KG1 (cell line): ENCODE measurements around the gene MRPL53.
A peak's percentile ranks its signal among the peaks of the same experiment; 100 is the strongest.
"Not testable (repeated sequence)": the region's sequence is repeated elsewhere in the genome, so short reads cannot be mapped to it uniquely, and the experiment has no call there.

Experiments
- DNase-seq: peaks from one replicate; lab custom pipeline; 2025; lab: John Stamatoyannopoulos, UW

MRPL53 gene

DNA sequence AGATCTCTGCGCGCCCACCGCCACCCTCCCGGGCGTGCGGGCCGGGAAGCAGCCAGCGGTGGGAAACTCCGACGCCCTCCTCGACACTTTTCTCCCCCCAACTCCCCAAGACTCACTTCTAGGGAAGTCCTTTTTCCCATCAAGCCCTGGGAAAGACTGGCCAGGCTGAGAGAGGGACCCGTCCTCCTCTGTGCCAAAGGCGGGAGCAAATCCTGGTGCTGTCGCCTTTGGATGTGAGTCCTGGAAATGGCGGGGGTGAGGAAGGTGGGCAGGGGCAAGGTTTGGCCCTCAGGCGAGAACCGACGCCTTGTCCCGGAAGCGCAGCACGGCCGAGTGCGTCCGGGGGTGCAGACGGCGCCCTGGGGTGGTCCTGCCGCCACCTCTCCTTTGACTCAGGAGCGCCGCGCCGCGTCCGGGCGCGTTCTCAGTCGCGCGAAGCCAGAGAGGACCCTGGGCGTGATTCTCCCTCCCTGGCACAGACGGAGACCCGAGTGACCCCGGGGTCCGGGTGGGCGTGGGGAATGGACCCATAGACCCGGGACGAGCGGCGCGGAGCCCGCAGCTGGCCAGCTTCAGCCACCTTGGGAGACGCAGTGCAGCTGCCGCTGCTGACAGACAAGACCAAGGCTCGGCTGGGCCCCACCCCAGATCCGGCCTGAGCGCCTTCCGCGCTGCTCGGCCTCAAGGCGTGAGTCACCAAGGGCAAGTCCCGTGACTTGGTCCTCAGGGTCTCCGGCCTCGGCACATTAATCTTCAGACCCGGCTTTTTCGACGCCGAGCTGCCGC lies 30.4 kb upstream of the MRPL53 start:
- DNase-seq: no peak

DNA sequence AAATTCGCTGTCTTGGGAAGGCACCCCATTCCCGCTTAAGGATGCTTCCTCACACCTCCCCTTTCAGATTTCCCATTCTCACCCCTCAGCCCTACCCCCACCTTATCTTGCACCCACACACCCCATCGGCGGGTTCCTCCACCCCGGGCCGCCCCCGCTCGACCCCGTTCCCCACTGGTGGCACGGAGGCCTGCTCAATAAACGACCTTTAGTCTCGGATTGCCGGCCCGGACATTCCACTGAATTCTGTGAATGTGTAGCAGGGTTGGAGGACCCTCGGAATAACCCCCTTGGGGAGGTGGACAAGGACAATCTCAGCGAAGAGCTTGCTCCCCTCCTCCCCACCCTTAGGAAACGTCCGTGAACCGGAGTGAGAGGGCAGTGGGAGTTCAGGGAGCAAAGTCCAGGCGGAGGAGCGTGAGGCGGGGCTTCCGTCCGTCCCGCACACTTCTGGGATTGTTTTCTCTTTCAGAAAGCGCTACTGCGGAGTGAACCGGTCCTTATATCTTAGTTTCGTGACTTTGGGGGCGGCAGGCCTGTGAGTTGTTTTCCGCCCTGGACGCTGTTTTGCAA lies 29.8 kb upstream of the MRPL53 start:
- no peak for DNase-seq

DNA sequence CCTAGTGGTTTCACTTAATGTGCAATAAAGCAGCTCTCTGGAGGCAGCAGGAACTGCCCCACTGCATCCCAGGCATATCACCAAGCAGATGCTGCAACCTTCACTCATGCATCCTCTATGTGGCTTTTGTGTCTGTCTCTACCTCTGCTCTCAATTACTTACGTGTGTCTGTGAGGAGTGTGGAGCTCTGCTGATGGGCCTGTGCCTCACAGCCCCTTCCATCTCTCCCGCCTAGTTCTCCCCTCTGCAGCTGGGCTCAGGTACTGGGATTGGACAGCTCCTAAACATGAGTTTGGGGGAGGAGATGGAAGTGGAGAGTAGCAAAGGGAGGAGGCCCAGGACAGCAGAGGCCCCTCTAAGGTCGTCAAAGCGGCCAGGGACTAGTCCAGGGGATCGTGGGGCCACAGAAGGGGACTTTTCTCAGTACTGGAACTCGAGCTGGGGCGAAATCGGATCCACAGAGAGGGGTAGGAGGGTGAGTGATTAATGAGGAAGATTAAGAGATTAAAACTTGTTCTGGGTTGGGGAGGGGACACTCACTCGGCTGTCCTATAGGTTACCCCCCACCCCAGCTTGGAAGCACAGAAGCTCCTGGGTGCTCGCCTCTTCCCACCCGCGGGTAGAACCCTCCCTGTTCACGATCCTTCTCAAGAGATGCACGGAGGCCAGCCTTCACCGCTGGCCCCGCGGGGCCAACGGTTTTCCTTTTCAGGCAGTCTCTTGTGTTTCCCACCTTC lies 29.0 kb upstream of the MRPL53 start:
- no peak for DNase-seq

DNA sequence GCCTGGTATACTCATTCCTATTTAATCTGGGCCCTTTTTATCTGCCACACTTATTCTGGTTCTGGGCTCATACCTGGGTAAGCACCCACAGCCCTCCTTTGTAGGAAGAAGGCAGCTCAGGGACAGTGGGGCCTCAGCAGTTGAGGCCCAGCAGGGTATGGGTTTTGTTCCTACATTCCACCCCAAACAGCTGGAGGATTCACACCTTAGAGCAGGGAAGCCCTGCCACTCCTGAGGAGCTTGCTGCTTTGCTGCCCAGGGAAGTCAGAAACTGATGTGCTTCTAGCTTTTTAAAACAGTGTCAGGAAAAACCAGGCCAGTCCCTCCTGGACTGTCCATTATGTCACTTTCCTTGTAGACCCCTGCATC lies 28.1 kb upstream of the MRPL53 start:
- DNase-seq: no peak

DNA sequence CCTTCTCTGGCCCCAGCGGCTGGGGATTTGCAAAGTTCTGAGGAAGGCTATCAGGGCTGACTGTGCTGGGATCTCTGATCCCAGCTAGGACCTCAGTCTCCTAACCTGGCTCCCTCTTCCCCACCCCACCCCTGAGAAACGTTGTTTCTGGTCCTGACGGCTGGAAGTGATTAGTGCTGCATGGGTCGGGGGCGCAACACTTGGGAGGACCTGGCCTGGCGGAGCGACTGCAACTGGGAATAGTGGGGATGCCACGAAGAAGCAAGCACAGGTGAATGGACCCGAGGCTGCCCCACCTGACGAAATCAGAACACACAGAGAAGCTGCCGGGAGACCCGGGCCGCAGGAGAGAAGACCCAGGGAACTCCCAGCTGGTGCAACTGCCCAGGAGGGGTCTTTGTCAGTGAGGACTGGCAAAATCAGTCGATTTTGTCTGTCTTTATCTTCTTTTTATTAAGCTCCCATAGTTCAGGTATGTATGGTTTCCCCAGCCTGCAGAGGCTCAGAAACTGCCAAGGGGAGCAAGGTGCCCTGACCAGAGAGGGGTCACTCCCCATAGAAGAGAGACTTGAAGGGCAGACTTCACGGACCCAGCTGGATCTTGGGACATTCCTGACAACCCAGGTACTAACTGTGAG lies 27.6 kb upstream of the MRPL53 start:
- no peak for DNase-seq

DNA sequence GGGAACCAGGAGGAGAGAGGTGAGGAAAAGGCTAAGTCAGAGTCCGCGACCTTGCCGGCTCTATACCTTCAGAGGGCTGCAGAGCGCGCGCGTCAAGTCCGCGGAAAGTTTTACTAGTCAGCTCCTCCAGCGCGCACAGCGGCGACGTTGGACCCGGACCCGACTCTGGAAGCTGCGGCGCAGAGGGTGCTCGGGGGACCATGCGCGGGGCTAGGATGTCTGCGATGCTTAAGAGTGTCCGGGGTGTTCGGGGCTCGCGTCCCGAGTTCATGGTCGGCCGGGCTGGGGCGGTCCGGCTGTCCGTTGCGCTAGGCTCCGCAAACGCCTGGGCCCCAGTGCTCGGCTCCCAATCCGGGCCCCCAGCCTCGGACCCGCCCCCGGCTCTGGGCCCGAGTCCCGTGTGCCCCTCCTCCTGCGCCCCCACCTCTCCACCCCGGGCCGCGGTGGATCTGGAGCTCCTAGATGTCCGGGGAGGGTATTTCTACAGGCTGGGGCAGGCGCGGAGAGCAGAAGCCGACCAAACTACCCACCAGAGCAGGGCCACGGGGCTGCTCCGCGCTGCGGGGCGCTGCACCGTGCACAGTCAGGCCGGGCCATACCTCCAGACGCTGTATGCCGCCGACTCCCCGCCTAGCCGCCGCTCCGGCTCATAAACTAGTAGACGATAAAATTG lies 26.9 kb upstream of the MRPL53 start, which contains the start of gene LBX2:
Gene LBX2, minus strand, starts transcription at position 337 of the 673 bp plus-strand sequence. Its CDS starts 66 bp downstream, at position 271.
- peak; percentile 24 for DNase-seq

DNA sequence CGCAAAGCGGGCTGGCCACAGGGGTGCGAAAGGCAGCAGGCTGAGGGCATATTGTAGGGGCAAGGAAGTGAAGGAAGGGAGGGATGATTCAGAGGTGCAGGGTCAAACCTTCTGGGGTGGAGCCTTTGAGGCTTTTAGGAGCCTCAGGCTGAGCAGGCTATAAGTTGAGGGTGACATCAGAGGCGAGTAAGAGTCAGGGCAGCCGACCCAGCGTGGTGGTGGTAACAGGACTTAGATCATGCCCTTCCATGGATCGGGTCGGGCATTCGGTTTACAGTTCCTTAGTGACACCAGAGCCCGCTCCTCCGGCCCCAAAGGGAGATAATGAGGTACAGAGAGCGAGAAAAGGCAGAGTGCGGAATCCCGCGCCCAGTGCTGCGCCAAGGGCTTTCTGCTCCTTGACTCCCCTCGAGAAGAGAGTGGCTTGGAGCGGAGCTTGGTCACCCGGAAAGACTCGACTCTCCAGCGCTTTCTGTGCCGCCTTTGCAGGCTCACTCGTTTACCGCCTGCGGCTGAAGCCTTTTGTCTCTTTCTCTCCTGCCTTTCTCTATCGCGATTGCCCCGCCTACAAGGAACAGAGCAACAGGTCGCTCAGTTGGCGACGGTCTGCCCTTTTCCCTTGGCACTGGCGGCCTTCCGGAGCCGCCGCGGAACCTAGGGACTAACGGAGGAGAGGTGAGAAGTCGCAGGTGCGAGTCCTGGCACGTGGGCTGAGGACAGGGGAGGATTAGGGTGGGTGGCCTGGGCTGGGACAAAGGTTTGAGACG lies 26.2 kb upstream of the MRPL53 start:
- no peak for DNase-seq

DNA sequence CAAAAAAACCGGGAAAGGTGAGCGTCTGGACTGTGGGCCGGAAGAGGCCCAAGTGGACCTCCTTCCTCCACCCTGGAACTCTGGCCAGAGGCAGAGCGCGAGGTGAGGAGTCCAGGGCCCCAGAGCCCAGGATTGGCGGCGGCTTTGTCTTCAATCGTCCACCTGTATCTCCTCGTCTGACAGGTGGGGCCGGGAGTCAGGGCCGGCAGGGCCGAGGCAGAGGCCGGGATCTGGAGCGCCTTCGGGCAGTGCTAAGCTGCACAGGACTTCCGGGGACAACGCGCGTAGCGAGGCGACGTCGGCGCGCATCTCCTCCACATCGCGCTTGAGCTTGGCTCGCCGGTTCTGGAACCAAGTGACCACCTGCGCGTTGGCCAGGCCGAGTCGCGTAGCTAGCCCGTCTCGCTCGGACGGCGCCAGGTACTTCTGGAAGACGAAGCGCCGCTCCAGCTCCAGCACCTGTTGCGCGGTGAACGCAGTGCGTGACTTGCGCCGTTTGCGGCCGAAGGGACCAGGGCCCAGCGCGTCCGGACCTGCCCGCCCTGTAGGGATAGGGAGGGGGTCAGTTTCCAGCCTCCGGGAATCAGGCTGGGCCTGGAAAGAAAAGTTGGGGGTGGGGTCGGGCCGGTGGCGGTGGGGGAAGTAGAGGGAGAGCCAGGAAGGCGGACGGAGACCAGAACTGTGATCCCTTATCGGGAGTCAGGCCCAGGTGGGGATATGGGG lies 25.5 kb upstream of the MRPL53 start:
- DNase-seq: no peak

DNA sequence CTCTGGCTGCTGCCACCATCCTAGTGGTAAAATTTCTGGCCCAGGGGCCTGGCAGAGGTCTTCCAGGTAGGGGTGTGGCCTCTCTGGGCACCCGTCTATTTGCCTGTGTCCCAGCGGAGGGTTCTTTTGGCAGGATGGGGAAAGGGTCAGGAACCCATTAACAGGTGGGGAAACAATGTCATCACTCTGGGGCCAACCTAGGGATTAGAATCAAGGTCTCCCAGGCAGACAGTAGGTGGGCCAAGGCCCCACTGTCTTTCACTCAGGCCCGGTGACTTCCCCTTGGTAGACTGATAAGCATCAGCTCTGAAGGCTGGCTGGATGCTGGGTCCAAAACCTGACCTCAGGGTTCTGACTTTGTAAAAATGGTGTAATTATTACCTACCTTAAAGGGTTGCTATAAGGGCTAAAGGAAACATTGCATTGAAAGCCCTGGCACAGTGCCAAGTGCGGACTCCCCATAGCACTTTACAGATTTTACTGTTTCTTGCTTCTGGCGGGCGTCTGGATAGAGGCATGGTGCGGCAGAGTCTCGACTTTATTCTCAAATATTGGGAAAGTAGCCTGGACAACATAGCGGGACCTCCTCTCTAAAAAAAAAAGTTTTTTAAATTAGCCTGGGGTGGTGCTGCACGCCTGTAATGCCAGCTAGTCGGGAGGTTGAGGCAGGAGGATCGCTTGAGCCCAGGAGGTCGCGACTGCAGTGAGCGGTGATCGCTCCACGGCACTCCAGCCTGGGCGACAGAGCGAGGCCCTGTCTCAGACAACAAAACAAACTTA lies 24.7 kb upstream of the MRPL53 start:
- no peak for DNase-seq

DNA sequence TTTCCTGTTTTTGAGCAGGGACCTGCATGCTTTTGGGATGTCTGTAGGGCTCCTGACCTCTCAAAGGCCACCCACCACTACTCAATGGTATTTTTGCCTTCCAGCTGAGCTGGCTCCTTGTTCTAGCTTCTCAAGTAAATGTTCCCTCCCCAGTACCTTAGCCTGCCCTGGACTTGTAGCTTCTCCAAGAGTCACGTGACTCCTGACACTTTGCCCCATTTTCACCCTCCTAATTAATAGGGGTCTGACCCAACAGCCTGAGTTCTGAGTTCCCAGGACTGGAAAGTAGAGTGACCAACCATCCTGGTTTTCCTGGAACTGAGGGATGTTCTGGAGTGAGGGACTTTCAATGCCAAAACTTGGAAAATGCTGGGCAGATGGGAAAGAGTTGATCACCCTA lies 23.0 kb upstream of the MRPL53 start:
- DNase-seq: no peak

DNA sequence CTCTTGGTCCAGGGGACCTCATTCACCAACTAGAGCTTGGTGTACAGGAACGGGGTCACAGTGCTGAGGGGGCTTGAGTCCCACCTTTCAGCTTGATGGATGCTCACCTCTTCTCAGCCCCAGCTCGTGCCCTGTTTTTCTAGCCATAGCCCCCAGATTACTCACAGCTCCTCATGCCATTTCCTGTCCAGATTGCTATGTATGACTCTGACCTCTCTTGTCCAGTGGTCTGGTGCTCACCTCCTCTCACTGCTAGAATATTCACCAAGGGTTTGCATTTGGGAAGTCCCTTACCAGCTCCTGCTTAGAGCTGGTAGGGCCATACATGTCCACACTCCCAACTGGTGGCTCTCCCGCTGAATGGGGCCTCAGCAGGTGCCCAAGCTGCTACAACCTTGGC lies 21.1 kb upstream of the MRPL53 start:
- DNase-seq: no peak

DNA sequence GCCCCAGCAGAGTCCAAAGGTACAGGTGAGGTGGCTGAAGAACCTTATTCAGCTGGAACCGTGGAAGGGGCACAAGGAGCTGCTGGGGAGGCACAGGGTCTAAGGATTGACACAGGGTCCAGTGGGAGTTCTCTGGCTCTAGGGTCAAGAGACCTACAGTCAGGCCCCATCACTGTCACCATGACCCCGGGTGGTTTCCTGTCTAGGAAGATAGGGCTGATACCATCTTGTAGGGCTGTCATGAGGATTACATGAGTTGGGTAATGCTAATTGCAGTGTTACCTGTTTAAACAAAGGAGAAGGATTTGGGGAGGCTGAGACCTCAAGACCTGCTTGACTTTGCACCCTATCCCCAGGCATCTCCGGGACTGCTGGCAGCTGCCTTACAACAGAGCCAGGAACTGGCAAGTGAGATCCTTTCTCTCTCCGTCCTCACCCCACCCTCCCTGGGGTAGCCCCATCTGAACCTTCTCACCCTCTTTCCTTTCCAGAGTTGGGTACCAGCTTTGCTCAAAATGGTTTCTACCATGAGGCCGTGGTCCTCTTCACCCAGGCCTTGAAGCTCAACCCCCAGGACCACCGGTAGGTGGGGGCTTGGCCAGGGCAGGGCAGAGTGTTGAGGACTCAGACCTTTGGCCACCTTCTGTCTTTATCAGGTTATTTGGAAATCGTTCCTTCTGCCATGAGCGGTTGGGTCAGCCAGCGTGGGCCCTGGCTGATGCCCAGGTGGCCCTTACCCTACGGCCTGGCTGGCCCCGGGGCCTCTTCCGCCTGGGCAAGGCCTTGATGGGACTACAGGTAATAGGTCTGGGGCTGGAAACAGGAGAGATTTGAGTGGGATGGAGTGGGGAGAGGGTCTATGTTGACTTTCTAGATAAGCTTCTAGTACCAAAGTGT lies 19.4 kb upstream of the MRPL53 start:
- no peak for DNase-seq

DNA sequence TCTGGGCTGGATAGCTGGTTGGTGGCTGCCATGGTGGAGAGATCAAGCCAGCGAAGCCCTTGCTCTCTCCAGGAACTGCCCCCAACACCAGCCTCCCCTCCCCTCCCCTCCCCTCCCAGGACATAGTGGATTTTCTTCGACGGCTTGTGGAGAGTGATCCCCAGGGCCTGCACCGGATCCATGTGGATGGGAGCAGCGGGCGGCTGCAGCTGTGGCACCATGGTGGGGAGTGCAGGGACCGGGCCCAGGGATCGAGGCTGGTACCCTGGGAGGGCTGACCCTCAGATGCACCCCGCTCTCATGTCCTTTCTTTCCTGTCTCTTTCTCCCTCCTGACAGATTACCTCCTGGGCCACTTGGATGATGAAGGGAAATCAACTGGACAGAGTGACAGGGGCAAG lies 17.4 kb upstream of the MRPL53 start:
- DNase-seq: no peak

DNA sequence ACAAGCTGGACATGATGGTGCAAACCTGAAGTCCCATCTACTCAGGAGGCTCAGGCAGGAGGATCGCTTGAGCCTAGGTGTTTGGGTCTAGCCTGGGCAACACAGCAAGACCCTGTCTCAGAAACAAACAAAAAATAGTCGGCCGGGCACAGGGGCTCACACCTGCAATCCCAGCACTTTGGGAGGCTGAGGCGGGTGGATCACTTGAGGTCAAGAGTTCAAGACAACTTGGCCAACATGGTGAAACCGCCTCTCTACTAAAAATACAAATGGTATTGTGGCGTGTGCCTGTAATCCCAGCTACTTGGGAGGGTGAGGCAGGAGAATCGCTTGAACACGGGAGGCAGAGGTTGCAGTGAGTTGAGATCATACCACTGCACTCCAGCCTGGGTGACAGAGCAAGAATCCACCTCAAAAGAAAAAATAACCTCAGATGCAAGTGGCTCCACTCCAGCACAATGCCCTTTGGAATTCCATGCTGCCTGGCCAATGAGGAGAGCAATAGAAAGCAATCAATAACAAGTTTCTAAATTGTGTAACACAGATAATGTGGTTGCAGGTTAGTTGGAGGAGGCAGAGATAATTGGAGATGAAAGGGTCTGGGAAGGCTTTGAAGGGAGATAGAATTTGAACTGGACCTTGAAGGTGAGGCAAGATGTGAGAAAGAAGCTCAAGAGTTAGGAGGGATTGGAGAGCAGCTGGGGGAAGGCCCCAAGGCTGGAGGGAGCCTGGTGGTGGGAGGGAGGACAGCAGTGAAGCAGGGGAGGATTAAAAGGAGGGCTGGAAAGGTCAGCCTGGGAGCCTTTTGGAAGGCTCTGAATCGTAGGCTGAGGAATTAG lies 16.4 kb upstream of the MRPL53 start:
- DNase-seq: no peak

DNA sequence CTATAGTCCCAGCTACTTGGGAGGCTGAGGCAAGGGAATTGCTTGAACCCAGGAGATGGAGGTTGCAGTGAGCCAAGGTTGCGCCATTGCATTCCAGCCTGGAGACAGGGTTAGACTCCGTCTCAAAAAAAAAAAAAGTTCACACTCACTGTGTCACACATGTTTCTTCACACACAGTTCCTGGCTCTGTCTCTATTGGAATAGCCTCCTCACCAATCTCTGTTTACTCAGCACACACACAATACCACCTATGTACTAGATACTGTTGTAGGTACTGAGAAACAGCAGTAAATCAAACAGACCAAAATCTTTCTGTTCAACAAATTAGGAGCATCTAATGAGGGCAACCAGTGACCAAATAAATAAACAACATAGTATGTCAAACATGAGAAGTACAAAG lies 13.7 kb upstream of the MRPL53 start:
- DNase-seq: no peak

DNA sequence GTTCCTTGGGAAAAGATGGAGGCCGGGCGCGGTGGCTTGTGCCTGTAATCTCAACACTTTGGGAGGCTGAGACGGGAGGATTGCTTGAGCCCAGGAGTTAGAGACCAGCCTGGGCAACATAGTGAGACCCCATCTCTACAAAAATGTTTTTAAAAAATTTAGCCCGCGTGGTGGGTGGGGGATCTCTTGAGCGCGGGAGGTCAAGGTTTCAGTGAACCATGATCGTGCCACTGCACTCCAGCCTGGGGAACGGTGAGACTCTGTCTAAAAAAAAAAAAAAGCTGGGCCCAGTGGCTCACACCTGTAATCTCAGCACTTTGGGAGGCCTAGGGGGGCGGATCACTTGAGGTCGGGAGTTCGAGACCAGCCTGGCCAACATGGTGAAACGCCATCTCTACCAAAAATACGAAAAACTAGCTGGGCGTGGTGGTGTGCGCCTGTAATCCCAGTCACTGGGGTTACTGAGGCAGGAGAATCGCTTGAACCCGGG lies 11.2 kb upstream of the MRPL53 start:
- DNase-seq: not testable (repeated sequence)

DNA sequence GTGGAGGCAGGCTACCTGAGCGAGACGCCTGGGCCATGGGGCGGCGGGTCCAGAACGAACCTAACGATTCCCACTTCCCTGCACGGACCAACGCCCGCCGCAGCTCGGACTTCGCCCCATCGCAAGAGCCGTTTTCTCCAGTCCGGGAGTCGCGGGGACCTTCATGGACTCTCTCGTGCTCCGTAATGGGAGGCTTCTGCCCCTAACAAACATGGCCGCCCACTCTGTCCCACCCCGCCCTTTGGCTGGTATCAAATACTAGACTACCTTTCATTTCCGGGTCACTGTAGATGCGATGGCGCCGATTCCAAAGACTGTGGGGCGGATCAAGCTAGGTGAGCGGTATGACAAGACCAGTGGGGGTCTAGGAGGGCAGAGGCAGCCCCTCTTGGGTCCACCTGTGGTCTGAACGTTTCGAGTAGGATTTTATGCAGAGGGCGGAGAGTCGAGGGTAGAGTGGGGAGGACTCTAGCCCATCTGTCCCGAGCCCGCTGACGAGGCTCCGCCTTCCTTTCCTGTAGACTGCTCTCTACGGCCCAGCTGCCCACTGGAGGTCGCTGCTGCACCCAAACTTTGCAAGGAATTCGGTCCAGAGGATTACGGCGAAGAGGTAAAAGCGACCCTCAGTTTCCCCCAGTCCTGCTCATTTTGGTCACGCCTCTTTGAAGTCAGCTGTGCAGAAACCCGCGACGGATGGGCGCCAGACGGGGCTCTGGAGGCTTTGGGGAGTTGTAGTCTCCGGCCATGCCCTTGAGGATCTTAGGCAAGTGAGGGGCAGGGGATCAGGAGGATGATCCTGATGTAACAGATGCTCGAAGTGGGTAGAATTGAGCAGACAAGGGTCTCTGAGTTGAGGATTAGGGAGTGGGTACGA lies 10.6 kb upstream of the MRPL53 start, which contains the start of the genes CCDC142 and TTC31:
Gene CCDC142, minus strand, starts transcription at position 198 of the 874 bp plus-strand sequence. Its CDS starts 161 bp downstream, at position 37.
Gene TTC31, plus strand, starts transcription at position 281 of the 874 bp plus-strand sequence. Its CDS starts 15 bp downstream, at position 296.
- peak; percentile 92 for DNase-seq
